Lung (tissue), 12 donors: Measurements from ENCODE around the gene USP27X. TPM values are rescaled to one million over a fixed set of nuclear protein-coding genes. Genes with fewer than 3 reads are reported as not detected.

Experiments used
- ATAC-seq: fragments of 200-7000 bp; cut with Tn5 transposase; one replicate; pipeline ENCODE4 v1.9.1; 2020; ENCODE audit warnings: moderate number of reproducible peaks; ENCODE audit not compliant: insufficient read depth, low FRiP score
- DNase-seq, 3 donors: peaks; one replicate each; pipeline ENCODE4 v3.0.0-alpha.2; 2013 to 2017
- H3K27ac ChIP-seq, 2 donors: one replicate each; pipeline ENCODE4 v1.5.1; 2013; ENCODE audit warnings: mild to moderate bottlenecking in 2 of 2, moderate library complexity in 2 of 2, control low read depth in 1 of 2, inconsistent platforms in 1 of 2, low read depth in 1 of 2, low read length in 1 of 2
- H3K27me3 ChIP-seq, 3 donors: one replicate each; pipeline ENCODE4 v1.5.1; 2013; ENCODE audit warnings: low read length in 2 of 3; ENCODE audit not compliant: control insufficient read depth in 3 of 3, insufficient read depth in 3 of 3
- H3K36me3 ChIP-seq, 4 donors: one replicate each; pipeline ENCODE4 v1.5.1; 2013; ENCODE audit warnings: low read length in 4 of 4, mild to moderate bottlenecking in 1 of 4, moderate library complexity in 1 of 4; ENCODE audit not compliant: control insufficient read depth in 4 of 4, insufficient read depth in 4 of 4
- H3K4me1 ChIP-seq, 5 donors: one replicate each; pipeline ENCODE4 v1.5.1; 2013; ENCODE audit warnings: low read length in 5 of 5, mild to moderate bottlenecking in 2 of 5, moderate library complexity in 1 of 5; ENCODE audit not compliant: control insufficient read depth in 5 of 5, insufficient read depth in 5 of 5
- H3K4me3 ChIP-seq: one replicate; pipeline ENCODE4 v1.5.1; 2013; ENCODE audit warnings: mild to moderate bottlenecking, control low read depth, moderate library complexity
- H3K9ac ChIP-seq, 2 donors: one replicate each; pipeline ENCODE4 v1.5.1; 2013; ENCODE audit warnings: low read length in 2 of 2, control low read depth in 1 of 2; ENCODE audit not compliant: insufficient read depth in 1 of 2
- H3K9me3 ChIP-seq, 4 donors: one replicate each; pipeline ENCODE4 v1.5.1; 2013; ENCODE audit warnings: low read length in 3 of 4, mild to moderate bottlenecking in 1 of 4, moderate library complexity in 1 of 4; ENCODE audit not compliant: control insufficient read depth in 4 of 4, insufficient read depth in 3 of 4
- WGBS, 2 donors: extraction: QIAGEN DNeasy Blood & Tissue Kit; methylation state at CpG; one replicate each; pipeline ENCODE4 v1.1.7; 2013; 5-methylcytosine and 5-hydroxymethylcytosine counted together
- polyA plus RNA-seq, 2 donors: library from polyadenylated mRNA; stranded (reverse); fragments of 200-250 nt; gene quantifications; one replicate each; pipeline ENCODE4 v1.2.1, GENCODE V29; 2013
- total RNA-seq, 2 donors: library from RNA; depleted of rRNA in 1 of 2; stranded (reverse); fragments of >200 nt in 1 of 2; gene quantifications; one replicate each; pipeline ENCODE4 v1.2.1, GENCODE V29; 2014 to 2021
- TF ChIP-seq, protein P1 (sequence below): IDR thresholded peaks from 2 replicates; pipeline ENCODE4 v1.5.1; 2012; ENCODE audit warnings: mild to moderate bottlenecking; ENCODE audit errors: control extremely low read depth, extremely low read depth
- donor health status: control.
- donor health status: control.
- donor health status: Bipolar disorder and iron deficiency.
- donor health status: healthy.
- donor health status: DM: yes; HTN: yes; CAD: no.

USP27X gene
- total and polyA plus RNA-seq, 4 donors = 2.0 to 5.0 (median 3.9) TPM

- Histone ChIP-seq H3K4me3 (no peak overlapping the region), H3K9me3 (no peaks in the 10 kb centered on the region), H3K4me1 (peaks cover 0 to 15% (median 0%) of the 10 kb centered on the region in 5 donors), H3K36me3 (no peaks in the 10 kb centered on the region), H3K27me3 (peaks cover 0 to 7% (median 0%) of the 10 kb centered on the region in 3 donors), H3K9ac (no peak overlapping the region), H3K27ac (no peak overlapping the region)
- TF ChIP-seq, protein P1, sequence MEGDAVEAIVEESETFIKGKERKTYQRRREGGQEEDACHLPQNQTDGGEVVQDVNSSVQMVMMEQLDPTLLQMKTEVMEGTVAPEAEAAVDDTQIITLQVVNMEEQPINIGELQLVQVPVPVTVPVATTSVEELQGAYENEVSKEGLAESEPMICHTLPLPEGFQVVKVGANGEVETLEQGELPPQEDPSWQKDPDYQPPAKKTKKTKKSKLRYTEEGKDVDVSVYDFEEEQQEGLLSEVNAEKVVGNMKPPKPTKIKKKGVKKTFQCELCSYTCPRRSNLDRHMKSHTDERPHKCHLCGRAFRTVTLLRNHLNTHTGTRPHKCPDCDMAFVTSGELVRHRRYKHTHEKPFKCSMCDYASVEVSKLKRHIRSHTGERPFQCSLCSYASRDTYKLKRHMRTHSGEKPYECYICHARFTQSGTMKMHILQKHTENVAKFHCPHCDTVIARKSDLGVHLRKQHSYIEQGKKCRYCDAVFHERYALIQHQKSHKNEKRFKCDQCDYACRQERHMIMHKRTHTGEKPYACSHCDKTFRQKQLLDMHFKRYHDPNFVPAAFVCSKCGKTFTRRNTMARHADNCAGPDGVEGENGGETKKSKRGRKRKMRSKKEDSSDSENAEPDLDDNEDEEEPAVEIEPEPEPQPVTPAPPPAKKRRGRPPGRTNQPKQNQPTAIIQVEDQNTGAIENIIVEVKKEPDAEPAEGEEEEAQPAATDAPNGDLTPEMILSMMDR = no peak
- ATAC-seq = no peak
- no peak for DNase-seq
Measured at GRCh38 chrX:49842621-49843020, 36.7 kb upstream of the USP27X start.

GRCh38 chrX:49844611-49845010, 34.7 kb upstream of the USP27X start:
- no peak overlapping the region for H3K9ac ChIP-seq
- 55 to 64% methylated on average over 8 of the region's 8 CpGs for WGBS, 2 donors

GRCh38 chrX:49845701-49846403, 33.4 kb upstream of the USP27X start:
- TF ChIP-seq, protein P1 = no peak
- Histone ChIP-seq H3K27me3 (peaks cover 0 to 2% (median 0%) of the 10 kb centered on the region in 3 donors), H3K36me3 (no peaks in the 10 kb centered on the region), H3K9ac (no peak overlapping the region), H3K27ac (no peak overlapping the region), H3K4me3 (no peak overlapping the region), H3K9me3 (no peaks in the 10 kb centered on the region), H3K4me1 (peaks cover 0 to 15% (median 0%) of the 10 kb centered on the region in 5 donors)
- ATAC-seq (no peak), DNase-seq (peak in 2 of 3 donors; percentile 13 to 18)
- WGBS, 2 donors = 75 to 86% methylated on average over 4 of the region's 4 CpGs

More at GRCh38 chrX:49844611-49845010, 34.7 kb upstream of the USP27X start:
- no peak overlapping the region for H3K4me3 ChIP-seq
- ATAC-seq = no peak
- peak; percentile 80 to 88 (median 85) for DNase-seq
- TF ChIP-seq, protein P1 = no peak
- peaks cover 0 to 2% (median 0%) of the 10 kb centered on the region in 3 donors for H3K27me3 ChIP-seq
- peaks cover 0 to 15% (median 0%) of the 10 kb centered on the region in 5 donors for H3K4me1 ChIP-seq
- H3K9me3 ChIP-seq = no peaks in the 10 kb centered on the region
- no peaks in the 10 kb centered on the region for H3K36me3 ChIP-seq
- H3K27ac ChIP-seq = no peak overlapping the region
